ENCODE data around the gene XRCC4.

XRCC4 gene

GRCh38 chr5:83071286-83072051 is 5.9 kb upstream of the XRCC4 start:
- TF ChIP-seq, protein P1, sequence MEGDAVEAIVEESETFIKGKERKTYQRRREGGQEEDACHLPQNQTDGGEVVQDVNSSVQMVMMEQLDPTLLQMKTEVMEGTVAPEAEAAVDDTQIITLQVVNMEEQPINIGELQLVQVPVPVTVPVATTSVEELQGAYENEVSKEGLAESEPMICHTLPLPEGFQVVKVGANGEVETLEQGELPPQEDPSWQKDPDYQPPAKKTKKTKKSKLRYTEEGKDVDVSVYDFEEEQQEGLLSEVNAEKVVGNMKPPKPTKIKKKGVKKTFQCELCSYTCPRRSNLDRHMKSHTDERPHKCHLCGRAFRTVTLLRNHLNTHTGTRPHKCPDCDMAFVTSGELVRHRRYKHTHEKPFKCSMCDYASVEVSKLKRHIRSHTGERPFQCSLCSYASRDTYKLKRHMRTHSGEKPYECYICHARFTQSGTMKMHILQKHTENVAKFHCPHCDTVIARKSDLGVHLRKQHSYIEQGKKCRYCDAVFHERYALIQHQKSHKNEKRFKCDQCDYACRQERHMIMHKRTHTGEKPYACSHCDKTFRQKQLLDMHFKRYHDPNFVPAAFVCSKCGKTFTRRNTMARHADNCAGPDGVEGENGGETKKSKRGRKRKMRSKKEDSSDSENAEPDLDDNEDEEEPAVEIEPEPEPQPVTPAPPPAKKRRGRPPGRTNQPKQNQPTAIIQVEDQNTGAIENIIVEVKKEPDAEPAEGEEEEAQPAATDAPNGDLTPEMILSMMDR (IDR thresholded peaks at IDR 0.05; ENCODE audit: low read length, missing control alignments), result no peak

GRCh38 chr5:83072966-83073365 is 4.4 kb upstream of the XRCC4 start:
- DNase-seq (ENCODE audit: low read depth), result no peak
- TF ChIP-seq, protein P1 (IDR thresholded peaks at IDR 0.05; ENCODE audit: low read length, missing control alignments), result no peak
- H3K4me3 ChIP-seq (replicated peaks; ENCODE audit: low read depth, low read length), result no peak overlapping the region

More at GRCh38 chr5:83071286-83072051, 5.9 kb upstream of the XRCC4 start:
- H3K4me3 ChIP-seq (replicated peaks; ENCODE audit: low read depth, low read length), result no peak overlapping the region
- no peak for DNase-seq (ENCODE audit: low read depth)

GRCh38 chr5:83077662-83078261 is 415 bp downstream of the XRCC4 start:
- TF ChIP-seq, protein P1 (IDR thresholded peaks at IDR 0.05; ENCODE audit: low read length, missing control alignments), result no peak
- H3K4me3 ChIP-seq (replicated peaks; ENCODE audit: low read depth, low read length), result peak overlapping the region; percentile 85
- DNase-seq (ENCODE audit: low read depth), result peak; percentile 29

- TF ChIP-seq, protein P1 (IDR thresholded peaks at IDR 0.05; ENCODE audit: low read length, missing control alignments), result no peak
- H3K4me3 ChIP-seq (replicated peaks; ENCODE audit: low read depth, low read length), result no peak overlapping the region
- DNase-seq (ENCODE audit: low read depth), result no peak
Observed at GRCh38 chr5:83082750-83083149, 5.4 kb downstream of the XRCC4 start.

DNA sequence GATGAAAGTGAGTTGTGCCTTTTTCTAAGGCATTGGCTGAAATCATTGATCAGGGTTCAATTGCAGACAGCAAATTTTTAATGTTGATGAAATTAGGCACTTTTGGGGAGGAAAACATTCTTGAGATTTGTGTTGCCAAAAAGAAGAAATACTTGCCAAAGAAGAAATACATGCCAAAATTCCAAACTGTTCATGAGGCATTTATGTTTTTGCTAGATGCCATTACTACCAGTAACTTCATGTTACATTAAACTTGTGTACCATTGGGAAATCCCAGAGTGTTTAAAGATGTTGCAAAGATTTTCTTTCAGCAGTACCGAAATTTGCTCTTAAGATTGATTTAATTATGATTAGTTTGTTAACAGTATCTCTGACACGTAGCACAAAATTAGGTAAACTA is 7.0 kb downstream of the XRCC4 start:
- no peak for DNase-seq (ENCODE audit: low read depth)
- no peak overlapping the region for H3K4me3 ChIP-seq (replicated peaks; ENCODE audit: low read depth, low read length)
- TF ChIP-seq, protein P1 (IDR thresholded peaks at IDR 0.05; ENCODE audit: low read length, missing control alignments), result no peak

DNA sequence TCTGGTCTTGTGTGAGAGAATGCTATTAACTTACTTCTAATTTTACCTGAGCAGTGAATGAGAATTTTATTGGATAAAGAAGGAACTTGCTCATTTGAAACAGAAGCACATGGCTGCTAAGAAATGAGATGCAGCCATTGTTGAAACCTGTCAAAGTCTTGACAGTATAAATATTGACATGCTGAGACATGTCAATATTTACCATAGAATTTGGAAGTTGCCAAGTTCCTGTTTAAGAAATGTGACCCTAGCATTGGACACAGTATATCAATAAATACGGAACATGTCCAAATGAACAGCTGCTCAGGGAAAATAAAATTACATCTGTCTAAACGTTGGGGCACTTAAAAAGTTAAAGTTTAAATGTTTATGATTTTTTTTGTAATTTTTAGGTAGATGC is 7.8 kb downstream of the XRCC4 start:
- no peak overlapping the region for H3K4me3 ChIP-seq (replicated peaks; ENCODE audit: low read depth, low read length)
- TF ChIP-seq, protein P1 (IDR thresholded peaks at IDR 0.05; ENCODE audit: low read length, missing control alignments), result no peak

More for the DNA sequence above, 7.8 kb downstream of the XRCC4 start:
- DNase-seq (ENCODE audit: low read depth), result no peak

All from fibroblast of pulmonary artery (primary cell).